ENCODE measurements around the gene FILIP1L. TPM values are rescaled to one million over a fixed set of nuclear protein-coding genes. Genes with fewer than 3 reads are reported as not detected.

Gene FILIP1L
- total and polyA plus RNA-seq, 2 of the 8 experiments (the other 6 are each of a cell fraction or from before 2014, with no cell fraction given) = 0.06 to 0.09 TPM

DNA sequence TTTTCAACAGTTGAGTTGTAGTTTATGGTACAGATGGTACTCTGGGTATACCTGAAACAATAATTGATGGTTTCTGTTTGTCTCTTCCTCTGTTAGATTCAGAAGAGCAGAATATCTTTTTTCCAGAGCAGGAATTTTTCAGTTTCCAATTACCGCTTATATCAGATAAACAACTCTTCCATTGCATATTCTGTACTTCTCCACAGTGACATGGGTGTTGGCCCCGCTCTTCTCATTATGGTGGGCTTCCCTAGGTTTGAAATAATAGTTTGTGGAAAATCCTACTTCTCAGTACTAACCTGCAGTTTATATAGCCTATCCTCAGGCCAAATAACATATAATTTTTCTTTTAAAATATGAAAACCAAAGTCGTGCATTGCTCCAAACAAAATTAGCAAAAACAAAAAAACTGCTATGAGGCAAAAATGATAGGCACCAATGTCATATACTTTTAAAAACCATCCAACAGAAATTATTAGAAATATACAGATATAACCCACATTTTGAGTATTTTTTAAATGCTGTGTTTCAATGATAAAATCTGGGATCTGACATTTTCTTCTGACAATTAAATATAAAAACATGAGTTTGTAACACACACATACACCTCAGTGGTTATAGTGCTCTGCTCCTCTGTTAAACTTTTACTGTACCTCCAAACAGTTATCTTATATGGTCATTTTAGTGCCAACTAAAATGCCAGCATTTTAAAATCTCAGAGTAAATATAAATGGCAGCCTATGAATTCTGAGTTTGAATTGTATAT is 239.9 kb downstream of the FILIP1L start:
- no peak overlapping the region for H3K18ac ChIP-seq (ENCODE audit: extremely low read depth, low read length)
- H2AK5ac ChIP-seq (ENCODE audit: low read depth, low read length) = no peak overlapping the region
- H4K20me1 ChIP-seq (replicated peaks in 1 of 2; ENCODE audit: control insufficient read depth in 1 of 2, insufficient read depth in 2 of 2, low read length in 2 of 2) = peaks cover 13 to 15% of the 10 kb centered on the region in 2 experiments
- H4K5ac ChIP-seq (ENCODE audit: insufficient read length, low read depth, low read length) = no peak overlapping the region
- peaks cover 0 to 2% (median under 1%) of the 10 kb centered on the region in 4 experiments; a peak in 4 of 7 replicates for H3K4me1 ChIP-seq (replicated peaks in 1 of 4; ENCODE audit: control insufficient read depth in 3 of 4, insufficient read depth in 4 of 4, low read length in 3 of 4)
- no peak overlapping the region for H2BK12ac ChIP-seq (ENCODE audit: low read depth, low read length)
- H3K14ac ChIP-seq (ENCODE audit: insufficient read length) = no peak overlapping the region
- no peak overlapping the region for H3K4ac ChIP-seq (replicated peaks; ENCODE audit: insufficient read length, low read depth, low read length)
- FAIRE-seq (no peak), DNase-seq (ENCODE audit: low read depth in 1 of 2, low spot score in 2 of 2) (no peak)
- no peak overlapping the region for H3K9ac ChIP-seq (replicated peaks in 1 of 4; ENCODE audit: extremely low read depth in 1 of 4, low read depth in 3 of 4, low read length in 3 of 4)
- ChIA-PET POLR2A (ENCODE audit: partially characterized antibody) (no interaction called here), CTCF (ENCODE audit: partially characterized antibody) (interaction anchor here (0.6 kb wide), 1 partner anchor 1622 kb away, joined by 3 read pairs; no protein-coding TSS in a partner anchor)
- no peak overlapping the region for H3K56ac ChIP-seq (replicated peaks; ENCODE audit: insufficient read length, low read depth, low read length)
- no peaks in the 10 kb centered on the region for H3K9me3 ChIP-seq (ENCODE audit: insufficient read depth in 2 of 2, low read depth in 1 of 2, low read length in 1 of 2)
- H3K79me1 ChIP-seq (ENCODE audit: low read depth, low read length) = no peaks in the 10 kb centered on the region
- no peaks in the 10 kb centered on the region for H3K79me2 ChIP-seq (ENCODE audit: control insufficient read depth in 1 of 2, insufficient read depth in 2 of 2, low read length in 2 of 2)
- H3K4me2 ChIP-seq (ENCODE audit: insufficient read depth in 1 of 2, low read depth in 2 of 2, low read length in 2 of 2) = no peak overlapping the region; a peak in 1 of 4 replicates
- H3K27me3 ChIP-seq (replicated peaks in 1 of 4; ENCODE audit: control insufficient read depth in 3 of 4, extremely low read depth in 1 of 4, insufficient read depth in 3 of 4, low read length in 3 of 4) = peaks cover 18 to 64% (median 42%) of the 10 kb centered on the region in 4 experiments
- peaks cover 4% of the 10 kb centered on the region for H3K23me2 ChIP-seq (ENCODE audit: low read depth, low read length)
- WGBS, 2 experiments (ENCODE audit: extremely low coverage in 1 of 2, insufficient coverage in 1 of 2, insufficient read length in 1 of 2, insufficient replicate concordance in 2 of 2, low coverage in 1 of 2, low lambda C conversion rate in 2 of 2, missing lambda C conversion rate in 1 of 2) = 85% methylated on average over 3 of the region's 3 CpGs; no CpG with 5 or more reads in 1 of the 2 experiments
- no peak overlapping the region for H2BK120ac ChIP-seq (replicated peaks; ENCODE audit: low read depth, low read length)
- H3K36me3 ChIP-seq (ENCODE audit: control insufficient read depth in 2 of 4, insufficient read depth in 4 of 4, low read length in 3 of 4) = no peaks in the 10 kb centered on the region
- no peak overlapping the region for H3K27ac ChIP-seq (ENCODE audit: low read depth, low read length)
- H2BK5ac ChIP-seq (ENCODE audit: low read depth, low read length) = no peak overlapping the region
- no peak overlapping the region for H4K91ac ChIP-seq (replicated peaks; ENCODE audit: insufficient read length, low read length)
- no peak overlapping the region for H2BK15ac ChIP-seq (ENCODE audit: low read length)
- no peak overlapping the region for H2BK20ac ChIP-seq (ENCODE audit: low read length)
- H3K23ac ChIP-seq (ENCODE audit: insufficient read length) = no peak overlapping the region
- H4K8ac ChIP-seq (ENCODE audit: extremely low read depth, insufficient read depth, low read length) = no peak overlapping the region
- H3K4me3 ChIP-seq (ENCODE audit: extremely low read depth in 1 of 4, insufficient read depth in 2 of 4, low read depth in 3 of 4, low read length in 4 of 4) = no peak overlapping the region
- H2AFZ ChIP-seq (ENCODE audit: low read length) = no peak overlapping the region
- TF ChIP-seq GABPA (IDR thresholded peaks at IDR 0.05; ENCODE audit: borderline replicate concordance, insufficient read depth, low read length) (no peak), MAFK (IDR thresholded peaks at IDR 0.05; ENCODE audit: low read depth, low read length) (no peak), KDM4A (IDR thresholded peaks at IDR 0.05; ENCODE audit: low read depth, low read length, severe bottlenecking) (no peak), YY1 (IDR thresholded peaks at IDR 0.05; ENCODE audit: low read depth, low read length) (no peak), PHF8 (conservative IDR thresholded peaks at IDR 0.05; ENCODE audit: low read depth, low read length) (no peak), RFX5 (IDR thresholded peaks at IDR 0.05; ENCODE audit: borderline replicate concordance, low read depth, low read length) (no peak), CEBPB (IDR thresholded peaks at IDR 0.05; ENCODE audit: low read depth, low read length) (no peak), SIN3A (conservative IDR thresholded peaks at IDR 0.05 in 1 of 2, IDR thresholded peaks at IDR 0.05 in 1 of 2; ENCODE audit: low read depth in 1 of 2, low read length in 2 of 2) (no peak), RNF2 (IDR thresholded peaks at IDR 0.05; ENCODE audit: borderline replicate concordance, low read depth, low read length, missing control alignments, poor library complexity, severe bottlenecking) (no peak), CHD1 (IDR thresholded peaks at IDR 0.05; ENCODE audit: low read depth, low read length) (no peak), TEAD4 (IDR thresholded peaks at IDR 0.05; ENCODE audit: low read depth, low read length) (no peak), RXRA (IDR thresholded peaks at IDR 0.05; ENCODE audit: insufficient read depth, low read depth, low read length) (no peak)

Measured in H1 (cell line).